HuH-7.5 (cell line): ENCODE results near the gene TOM1L2.
"Not testable (repeated sequence)": the region's sequence is repeated elsewhere in the genome, so short reads cannot be mapped to it uniquely, and the experiment has no call there.

ENCODE experiments used
- DNase-seq: peaks from one replicate; pipeline ENCODE4 v3.0.0; 2011; ENCODE audit warnings: low spot score

Gene TOM1L2

DNA sequence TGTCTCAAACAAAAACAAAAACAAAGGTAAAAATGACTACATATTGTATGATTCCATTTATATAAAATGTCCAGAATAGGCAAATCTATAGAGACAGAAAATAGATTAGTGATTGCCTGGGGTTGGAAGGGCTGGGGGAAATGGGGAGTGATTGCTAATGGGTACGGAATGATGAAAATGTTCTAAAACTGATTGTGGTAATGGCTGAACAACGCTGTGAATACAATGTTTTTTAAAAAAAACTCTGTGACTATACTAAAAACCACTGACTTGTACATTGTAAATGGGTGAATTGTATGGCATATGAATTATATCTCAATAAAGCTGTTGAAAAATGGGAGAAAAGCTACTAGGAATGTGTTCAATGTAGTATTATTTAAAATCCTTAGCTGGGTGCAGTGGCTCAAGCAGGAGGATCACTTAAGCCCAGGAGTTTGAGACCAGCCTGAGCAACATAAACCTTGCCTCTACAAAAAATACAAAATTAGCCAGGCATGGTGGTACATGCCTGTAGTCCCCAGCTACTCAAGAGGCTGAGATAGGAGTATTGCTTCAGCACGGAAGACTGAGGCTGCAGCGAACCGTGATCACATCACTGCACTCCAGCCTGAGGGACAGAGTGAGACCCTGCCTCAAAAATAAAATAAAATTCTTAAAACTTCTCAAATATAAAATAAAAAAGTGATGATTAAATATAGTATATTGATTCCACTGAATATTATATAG lies 47.9 kb downstream of the TOM1L2 start:
- DNase-seq: no peak

DNA sequence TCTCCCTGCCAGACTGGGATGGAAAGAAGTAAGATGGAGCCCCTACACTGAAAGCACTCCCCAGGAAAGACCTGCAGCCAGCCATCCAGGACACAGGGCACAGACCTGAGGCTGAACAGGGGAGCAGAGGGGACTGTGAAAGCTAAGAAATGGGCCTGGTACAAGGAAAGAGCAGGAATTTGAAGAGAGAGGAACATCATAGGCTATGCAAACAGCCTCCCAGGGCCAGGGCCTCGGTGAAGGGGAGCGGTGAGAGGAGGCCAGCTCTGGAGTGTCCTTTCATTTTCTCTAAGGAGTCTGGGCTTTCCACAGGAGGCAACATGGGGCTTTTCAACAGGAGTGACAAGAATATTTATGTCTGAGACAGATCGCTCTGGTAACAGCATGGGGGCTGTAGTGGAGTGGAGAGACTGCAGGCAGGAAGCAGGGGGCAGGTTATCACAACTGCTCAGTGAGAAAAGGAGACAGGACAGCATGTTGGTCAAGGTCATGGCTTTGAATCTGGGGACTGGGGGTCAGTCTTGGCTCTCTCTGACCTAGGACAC lies 50.1 kb downstream of the TOM1L2 start:
- no peak for DNase-seq

- DNase-seq: no peak
Measured at GRCh38 chr17:17921192-17922069, 50.8 kb downstream of the TOM1L2 start.

- DNase-seq: peak; percentile 78
Measured at GRCh38 chr17:17919169-17920107, 52.8 kb downstream of the TOM1L2 start.

DNA sequence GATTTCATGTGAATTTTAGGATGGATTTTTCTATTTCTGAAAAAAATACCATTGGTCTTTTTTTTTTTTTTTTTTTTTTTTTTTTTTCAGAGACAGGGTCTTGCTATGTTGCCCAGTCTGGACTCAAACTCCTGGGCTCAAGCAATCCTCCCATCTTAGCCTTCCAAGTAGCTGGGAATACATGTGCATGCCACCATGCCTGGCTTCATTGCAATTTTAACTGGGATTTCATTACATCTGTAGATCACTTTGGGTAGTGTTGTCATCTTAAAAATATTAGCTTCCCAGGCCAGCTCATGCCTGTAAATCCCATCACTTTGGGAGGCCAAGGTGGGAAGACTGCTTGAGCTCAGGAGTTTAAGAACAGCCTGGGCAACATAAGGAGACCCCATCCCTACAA lies 54.8 kb downstream of the TOM1L2 start:
- DNase-seq: no peak

- no peak for DNase-seq
Measured at GRCh38 chr17:17915183-17915582, 57.0 kb downstream of the TOM1L2 start.

- peak; percentile 52 for DNase-seq
Measured at GRCh38 chr17:17913695-17914332, 58.4 kb downstream of the TOM1L2 start.

GRCh38 chr17:17912336-17912735 lies 59.9 kb downstream of the TOM1L2 start:
- not testable (repeated sequence) for DNase-seq

DNA sequence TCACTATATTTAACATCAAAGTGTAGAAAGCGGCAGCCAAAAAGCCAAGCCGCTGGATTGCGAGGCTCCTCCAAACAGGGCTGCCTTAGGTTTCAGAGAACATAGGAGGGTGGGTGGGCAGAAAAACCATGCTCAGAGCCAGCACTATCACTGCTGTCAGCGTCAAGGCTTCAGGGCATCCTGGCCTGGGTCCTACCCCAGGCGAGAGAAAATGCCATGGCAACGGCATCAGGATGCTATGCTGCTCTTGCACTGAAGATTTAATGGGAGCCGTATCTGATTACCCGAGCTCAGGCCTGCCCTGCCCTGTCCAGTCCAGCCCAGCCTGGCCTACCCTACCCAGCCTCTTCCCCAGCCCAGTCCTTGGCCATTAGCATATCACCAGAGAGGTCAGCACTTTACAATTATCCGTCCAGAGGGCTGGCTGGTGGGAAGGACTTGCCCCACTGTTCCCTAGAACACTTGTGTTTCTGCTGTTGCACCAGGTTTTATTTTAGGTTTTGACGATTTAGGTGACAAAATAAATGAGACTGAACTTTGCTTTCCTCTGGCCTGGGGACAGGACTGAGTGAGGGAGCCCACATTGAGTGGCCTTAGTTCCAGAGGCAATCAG lies 61.1 kb downstream of the TOM1L2 start:
- no peak for DNase-seq

DNA sequence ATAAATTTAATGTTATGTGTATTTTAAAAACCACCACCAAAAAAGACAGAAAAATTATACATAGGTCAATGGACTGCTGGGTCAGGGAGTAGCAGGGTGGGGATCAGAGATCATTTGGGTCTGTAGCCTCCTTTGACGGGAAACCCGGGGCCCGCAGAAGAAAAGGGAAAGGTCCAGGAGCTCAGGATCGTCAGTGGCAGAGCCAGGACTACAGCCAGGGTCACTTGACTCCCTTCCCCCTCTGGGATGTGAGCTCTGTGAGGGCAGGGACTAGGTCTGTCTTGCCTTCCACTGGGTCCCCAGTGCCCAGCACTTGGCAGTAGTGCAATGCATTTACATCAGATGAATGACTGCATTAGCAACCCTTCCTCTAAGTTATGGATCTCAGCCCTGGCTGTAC lies 62.1 kb downstream of the TOM1L2 start:
- no peak for DNase-seq

DNA sequence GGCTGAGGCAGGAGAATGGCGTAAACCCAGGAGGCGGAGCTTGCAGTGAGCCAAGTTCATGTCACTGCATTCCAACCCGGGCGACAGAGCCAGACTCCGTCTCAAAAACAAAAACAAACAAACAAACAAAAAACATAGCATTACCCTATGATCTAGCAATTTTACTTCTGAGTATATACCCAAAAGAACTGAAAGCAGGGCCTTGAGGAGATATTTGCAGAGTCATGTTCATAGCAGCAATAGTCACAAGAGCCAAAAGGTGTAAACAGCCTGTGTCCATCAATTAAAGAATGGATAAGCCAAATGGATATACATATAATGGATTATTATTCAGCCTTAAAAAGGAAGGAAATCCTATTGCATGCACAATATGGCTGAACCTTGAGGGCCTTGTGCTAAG lies 63.1 kb downstream of the TOM1L2 start:
- DNase-seq: no peak

DNA sequence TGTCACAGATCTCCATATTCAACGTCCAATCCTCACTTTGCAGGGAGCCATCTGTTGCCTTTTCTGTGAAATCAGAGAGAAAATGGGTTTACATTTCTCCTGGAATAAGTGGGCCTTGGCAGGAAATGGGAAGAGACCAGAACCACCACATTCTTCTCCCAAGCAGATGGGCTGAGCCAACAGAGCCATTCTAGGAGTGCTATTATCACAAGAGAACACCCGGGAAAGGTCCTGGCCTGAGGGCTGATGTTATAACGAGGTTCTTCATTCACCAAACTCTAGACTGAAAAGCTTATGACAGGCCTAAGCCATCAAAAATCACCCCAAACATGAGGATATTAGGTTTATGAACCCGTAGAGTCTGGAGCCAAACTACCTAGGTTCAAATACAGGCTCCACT lies 64.7 kb downstream of the TOM1L2 start:
- DNase-seq: no peak

GRCh38 chr17:17906418-17907215 lies 65.6 kb downstream of the TOM1L2 start:
- no peak for DNase-seq

- DNase-seq: no peak
Measured at GRCh38 chr17:17905036-17905320, 67.2 kb downstream of the TOM1L2 start.

- DNase-seq: no peak
Measured at GRCh38 chr17:17904166-17905035, 67.8 kb downstream of the TOM1L2 start.

DNA sequence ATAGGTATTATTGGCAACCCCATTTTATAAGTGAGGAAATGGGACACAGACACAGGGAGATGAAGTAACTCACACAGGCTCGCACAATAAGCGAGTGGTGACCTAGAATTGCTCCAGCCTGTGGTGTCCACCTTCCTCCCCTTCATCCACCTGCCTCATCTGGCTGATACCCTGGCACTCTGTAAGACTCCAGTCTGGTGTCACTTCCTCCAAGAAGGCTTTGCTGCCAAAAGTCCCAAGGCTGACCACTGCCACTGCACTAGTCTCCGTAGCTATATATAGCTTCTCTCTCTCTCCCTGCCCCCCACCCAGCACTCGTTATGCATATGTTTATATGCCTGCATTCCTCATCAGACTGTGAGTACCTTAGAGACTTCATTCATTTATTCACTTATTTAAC lies 69.3 kb downstream of the TOM1L2 start:
- no peak for DNase-seq

GRCh38 chr17:17902376-17902775 lies 69.8 kb downstream of the TOM1L2 start:
- no peak for DNase-seq

- DNase-seq: peak; percentile 47
Measured at GRCh38 chr17:17900615-17901520, 71.3 kb downstream of the TOM1L2 start.
